Cardiac muscle cell (in vitro differentiated cells and primary cell): Measurements from ENCODE around the gene IL17RD. TPM values are rescaled to one million over a fixed set of nuclear protein-coding genes. Genes with fewer than 3 reads are reported as not detected.

Experiments used
- DNase-seq, 2 donors: peaks; one replicate each; pipeline versions ENCODE4 v3.0.0 to v3.0.0-alpha.2; 2010 to 2017; ENCODE audit warnings: low read depth in 1 of 2, low spot score in 1 of 2
- H3K27ac ChIP-seq: fragments of 200-600 bp; sonication (generic); 2 replicates; pipeline ENCODE4 v1.5.1; 2016
- H3K27me3 ChIP-seq: fragments of 200-600 bp; sonication (generic); 2 replicates; pipeline ENCODE4 v1.6.0; 2016; ENCODE audit warnings: control low read depth
- H3K36me3 ChIP-seq: fragments of 200-600 bp; sonication (generic); 2 replicates; pipeline ENCODE4 v1.5.1; 2016; ENCODE audit warnings: control low read depth
- H3K4me1 ChIP-seq: fragments of 200-600 bp; sonication (generic); 2 replicates; pipeline ENCODE4 v1.8.1; 2017; ENCODE audit warnings: low read depth, mild to moderate bottlenecking, mixed run types
- H3K4me3 ChIP-seq: fragments of 200-600 bp; sonication (generic); 2 replicates; pipeline ENCODE4 v1.5.1; 2016; ENCODE audit warnings: mild to moderate bottlenecking
- H3K9me3 ChIP-seq: fragments of 200-600 bp; sonication (generic); 2 replicates; pipeline ENCODE4 v1.5.1; 2017; ENCODE audit warnings: low read depth, mild to moderate bottlenecking, control low read depth
- polyA plus RNA-seq: library from polyadenylated mRNA; unstranded; fragments of >200 nt; fragmentation: Nextera tagmentation; extraction: Ambion mirVana; gene quantifications from 2 replicates; pipeline ENCODE4 v1.2.1, GENCODE V29; 2016
- total RNA-seq: library from RNA; depleted of rRNA; stranded (reverse); fragments of >200 nt; gene quantifications from 2 replicates; pipeline ENCODE4 v1.2.3, GENCODE V29; 2016
- TF ChIP-seq, protein P1 (sequence below): IDR thresholded peaks from 2 replicates; pipeline ENCODE4 v1.5.1; 2012; ENCODE audit warnings: low read depth, mild to moderate bottlenecking, low read length

IL17RD gene
- total and polyA plus RNA-seq, 2 experiments from 2014 or later, result 7.4 to 110 TPM

GRCh38 chr3:57145852-57146251, 19.3 kb downstream of the IL17RD start:
- Histone ChIP-seq H3K36me3 (peaks cover 4% of the 10 kb centered on the region), H3K27ac (no peak overlapping the region), H3K4me3 (no peak overlapping the region), H3K4me1 (peaks cover 57% of the 10 kb centered on the region), H3K27me3 (no peaks in the 10 kb centered on the region), H3K9me3 (no peaks in the 10 kb centered on the region)
- TF ChIP-seq, protein P1, sequence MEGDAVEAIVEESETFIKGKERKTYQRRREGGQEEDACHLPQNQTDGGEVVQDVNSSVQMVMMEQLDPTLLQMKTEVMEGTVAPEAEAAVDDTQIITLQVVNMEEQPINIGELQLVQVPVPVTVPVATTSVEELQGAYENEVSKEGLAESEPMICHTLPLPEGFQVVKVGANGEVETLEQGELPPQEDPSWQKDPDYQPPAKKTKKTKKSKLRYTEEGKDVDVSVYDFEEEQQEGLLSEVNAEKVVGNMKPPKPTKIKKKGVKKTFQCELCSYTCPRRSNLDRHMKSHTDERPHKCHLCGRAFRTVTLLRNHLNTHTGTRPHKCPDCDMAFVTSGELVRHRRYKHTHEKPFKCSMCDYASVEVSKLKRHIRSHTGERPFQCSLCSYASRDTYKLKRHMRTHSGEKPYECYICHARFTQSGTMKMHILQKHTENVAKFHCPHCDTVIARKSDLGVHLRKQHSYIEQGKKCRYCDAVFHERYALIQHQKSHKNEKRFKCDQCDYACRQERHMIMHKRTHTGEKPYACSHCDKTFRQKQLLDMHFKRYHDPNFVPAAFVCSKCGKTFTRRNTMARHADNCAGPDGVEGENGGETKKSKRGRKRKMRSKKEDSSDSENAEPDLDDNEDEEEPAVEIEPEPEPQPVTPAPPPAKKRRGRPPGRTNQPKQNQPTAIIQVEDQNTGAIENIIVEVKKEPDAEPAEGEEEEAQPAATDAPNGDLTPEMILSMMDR, result no peak
- no peak for DNase-seq

GRCh38 chr3:57144952-57145351, 20.2 kb downstream of the IL17RD start:
- H3K27ac ChIP-seq, result peak overlapping the region; percentile 71
- TF ChIP-seq, protein P1, result no peak
- peaks cover 54% of the 10 kb centered on the region for H3K4me1 ChIP-seq
- no peak overlapping the region for H3K4me3 ChIP-seq
- H3K36me3 ChIP-seq, result peaks cover 4% of the 10 kb centered on the region
- H3K9me3 ChIP-seq, result no peaks in the 10 kb centered on the region
- no peaks in the 10 kb centered on the region for H3K27me3 ChIP-seq
- peak in 1 of 2 donors; percentile 83 for DNase-seq

GRCh38 chr3:57143886-57144459, 21.2 kb downstream of the IL17RD start:
- TF ChIP-seq, protein P1, result no peak
- Histone ChIP-seq H3K9me3 (no peaks in the 10 kb centered on the region), H3K36me3 (no peaks in the 10 kb centered on the region), H3K27me3 (no peaks in the 10 kb centered on the region), H3K4me3 (no peak overlapping the region), H3K4me1 (peaks cover 58% of the 10 kb centered on the region), H3K27ac (peak overlapping the region; percentile 71)
- peak in 1 of 2 donors; percentile 87 for DNase-seq

GRCh38 chr3:57142411-57142723, 22.8 kb downstream of the IL17RD start:
- Histone ChIP-seq H3K36me3 (no peaks in the 10 kb centered on the region), H3K4me3 (no peak overlapping the region), H3K9me3 (no peaks in the 10 kb centered on the region), H3K4me1 (peaks cover 69% of the 10 kb centered on the region), H3K27ac (peak overlapping the region; percentile 71), H3K27me3 (no peaks in the 10 kb centered on the region)
- TF ChIP-seq, protein P1, result no peak
- DNase-seq, result peak in 1 of 2 donors; percentile 42

DNA sequence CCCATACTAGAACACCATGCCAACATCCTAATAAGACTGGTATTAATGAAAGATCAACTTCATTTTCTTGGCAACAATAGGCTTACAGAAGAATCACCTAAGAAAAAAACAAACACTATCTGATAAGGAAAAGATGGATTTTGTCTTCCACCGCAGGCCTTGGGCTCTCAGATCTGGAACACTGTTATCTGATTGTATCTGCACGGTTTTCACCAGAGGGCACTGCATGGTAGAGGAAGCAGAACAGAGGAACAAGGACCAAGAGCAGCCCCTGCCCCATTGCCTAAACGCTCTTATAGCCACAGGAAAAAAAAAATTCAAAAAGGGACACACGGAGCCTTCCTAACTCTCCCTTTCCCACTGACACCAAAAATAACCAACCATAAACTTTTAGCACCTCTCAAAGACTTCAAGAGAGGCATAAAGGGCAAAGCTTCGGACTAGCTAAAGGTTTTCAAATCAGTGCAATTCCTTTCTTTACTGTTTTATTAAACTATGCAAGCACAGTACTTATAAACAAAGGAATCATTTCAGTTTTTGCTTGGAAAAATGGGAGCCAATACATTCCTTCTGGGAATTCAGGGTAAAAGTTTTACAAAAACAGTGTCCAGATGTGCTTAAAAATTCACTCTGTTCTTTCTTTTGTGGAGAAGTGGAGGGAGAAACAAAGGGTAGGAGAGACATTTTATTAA, 23.3 kb downstream of the IL17RD start:
- no peaks in the 10 kb centered on the region for H3K9me3 ChIP-seq
- peak in 1 of 2 donors; percentile 26 for DNase-seq
- peaks cover 68% of the 10 kb centered on the region for H3K4me1 ChIP-seq
- no peaks in the 10 kb centered on the region for H3K36me3 ChIP-seq
- peak overlapping the region; percentile 71 for H3K27ac ChIP-seq
- H3K27me3 ChIP-seq, result no peaks in the 10 kb centered on the region
- no peak overlapping the region for H3K4me3 ChIP-seq
- TF ChIP-seq, protein P1, result no peak
